CD4-positive, alpha-beta T cell treated with Interleukin-2 at 100 ng/mL for 4 hours (primary cell): ENCODE measurements around the gene PCED1B.
A peak's percentile ranks its signal among the peaks of the same experiment; 100 is the strongest.
"Not testable (repeated sequence)": the region's sequence is repeated elsewhere in the genome, so short reads cannot be mapped to it uniquely, and the experiment has no call there.

ENCODE experiments used
- DNase-seq: peaks from one replicate; pipeline ENCODE4 v3.0.0-alpha.2; 2020; ENCODE audit warnings: low spot score

The PCED1B gene

DNA sequence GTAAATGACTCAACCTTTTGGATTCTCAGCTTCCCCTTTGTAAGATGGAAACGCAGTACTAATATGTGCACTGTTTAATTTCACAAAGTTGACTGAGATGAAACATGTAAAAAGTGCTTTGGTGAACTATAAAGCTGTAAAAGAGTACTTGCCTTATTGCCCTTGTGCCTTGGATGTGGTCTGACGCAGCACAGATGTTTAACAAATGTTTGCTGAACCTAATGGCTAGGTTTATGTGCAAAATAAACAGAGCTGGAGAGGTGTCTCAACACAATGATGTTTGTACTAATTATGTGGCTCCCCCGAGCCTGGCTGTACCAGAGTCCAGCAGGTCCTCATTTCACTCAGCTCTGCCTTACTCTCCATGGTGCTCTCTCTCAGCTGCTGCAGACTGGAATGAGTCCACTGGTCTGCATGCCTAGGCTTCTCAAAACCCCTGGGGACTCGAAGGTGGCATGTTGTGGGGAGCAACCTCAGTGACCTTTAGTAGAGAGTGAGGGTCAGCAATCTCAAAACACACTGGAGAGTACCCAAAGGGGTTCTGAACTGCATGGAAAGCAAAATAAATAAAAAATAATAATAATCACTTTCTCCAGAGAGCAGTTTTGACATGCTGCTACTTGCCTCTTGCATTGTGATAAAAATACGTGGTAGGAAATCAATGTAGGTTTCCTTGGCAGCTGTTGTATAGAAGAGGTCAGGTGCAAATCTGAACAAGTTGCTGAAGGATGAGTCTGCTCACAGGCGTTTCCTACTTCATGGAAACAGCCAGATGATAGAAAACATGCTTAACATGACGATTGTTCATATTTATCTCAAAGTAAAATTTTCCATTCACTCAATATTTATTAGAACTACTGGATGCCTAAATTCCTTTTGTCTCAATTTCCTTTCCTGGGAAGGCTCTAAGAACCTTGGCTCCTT, 8.9 kb downstream of the PCED1B start:
- DNase-seq = no peak

DNA sequence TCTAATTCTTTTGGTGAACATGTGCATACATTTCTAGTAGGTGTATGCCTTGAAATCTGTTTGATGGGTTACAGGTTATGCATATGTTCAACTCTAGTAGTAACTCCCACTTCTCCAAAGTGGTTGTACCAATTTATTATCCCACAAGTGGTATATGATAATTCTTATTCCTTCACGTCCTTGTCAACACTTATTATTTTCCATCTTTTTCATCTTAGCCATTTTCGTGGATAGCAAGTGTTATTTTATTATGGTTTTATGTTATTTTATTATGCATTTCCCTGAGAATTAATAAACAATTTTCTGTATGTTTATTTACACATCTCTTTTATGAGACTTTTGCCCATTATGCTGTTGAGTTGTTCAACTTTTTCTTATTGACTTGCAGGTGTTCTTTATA, 11.6 kb downstream of the PCED1B start:
- DNase-seq = no peak

DNA sequence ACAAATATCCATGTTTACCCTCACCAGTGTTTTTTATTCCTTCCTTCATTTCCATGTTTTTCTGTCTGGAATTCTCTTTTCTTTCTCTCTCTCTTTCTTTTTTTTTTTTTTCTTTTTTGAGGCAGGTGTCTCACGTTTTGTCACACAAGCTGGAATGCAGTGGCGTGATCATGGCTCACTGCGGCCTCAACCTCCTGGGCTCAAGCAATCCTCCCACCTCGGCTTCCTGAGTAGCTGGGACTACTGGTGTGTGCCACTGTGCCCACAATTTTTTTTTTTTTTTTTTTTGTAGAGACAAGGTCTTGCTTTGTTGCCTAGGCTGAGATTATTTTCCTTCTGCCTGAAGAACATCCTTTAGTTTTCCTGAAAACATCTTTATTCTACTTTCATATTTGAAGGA, 15.4 kb downstream of the PCED1B start:
- DNase-seq = no peak

DNA sequence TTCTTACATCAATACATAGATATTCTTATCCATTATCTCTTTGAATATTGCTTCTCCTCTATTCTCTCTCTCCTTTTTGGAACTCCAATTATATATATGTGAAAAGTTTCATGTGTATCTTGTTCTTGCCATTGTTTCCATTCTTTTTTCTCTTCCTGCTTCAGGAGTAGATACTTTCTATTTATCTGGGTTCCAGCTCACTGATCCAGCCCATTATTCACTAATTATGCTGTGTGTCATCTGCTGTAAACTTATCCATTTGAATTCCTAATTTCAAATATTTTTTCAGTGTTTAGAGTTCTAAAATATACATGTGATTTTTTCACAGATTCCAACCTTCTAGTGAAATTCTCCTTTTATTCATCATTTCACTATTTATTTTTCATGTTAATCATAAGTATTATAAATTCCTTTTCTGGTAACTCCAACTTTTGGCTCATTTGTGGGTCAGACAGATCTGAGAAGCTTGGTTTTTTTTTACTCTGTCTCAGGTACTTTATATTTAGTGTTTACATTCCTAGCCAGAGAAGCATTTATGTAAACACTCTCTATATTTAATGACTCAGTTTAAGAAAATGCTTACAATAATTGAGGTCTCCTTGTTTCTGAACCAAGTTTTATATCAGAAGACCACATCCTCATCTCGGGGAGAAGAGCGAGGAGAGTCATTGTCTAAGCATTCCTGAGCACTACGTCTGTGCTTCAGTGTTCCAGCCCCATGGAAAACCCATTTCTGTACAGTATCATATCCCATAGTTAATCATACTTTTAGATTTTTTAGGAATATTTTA, 16.2 kb downstream of the PCED1B start:
- no peak for DNase-seq

DNA sequence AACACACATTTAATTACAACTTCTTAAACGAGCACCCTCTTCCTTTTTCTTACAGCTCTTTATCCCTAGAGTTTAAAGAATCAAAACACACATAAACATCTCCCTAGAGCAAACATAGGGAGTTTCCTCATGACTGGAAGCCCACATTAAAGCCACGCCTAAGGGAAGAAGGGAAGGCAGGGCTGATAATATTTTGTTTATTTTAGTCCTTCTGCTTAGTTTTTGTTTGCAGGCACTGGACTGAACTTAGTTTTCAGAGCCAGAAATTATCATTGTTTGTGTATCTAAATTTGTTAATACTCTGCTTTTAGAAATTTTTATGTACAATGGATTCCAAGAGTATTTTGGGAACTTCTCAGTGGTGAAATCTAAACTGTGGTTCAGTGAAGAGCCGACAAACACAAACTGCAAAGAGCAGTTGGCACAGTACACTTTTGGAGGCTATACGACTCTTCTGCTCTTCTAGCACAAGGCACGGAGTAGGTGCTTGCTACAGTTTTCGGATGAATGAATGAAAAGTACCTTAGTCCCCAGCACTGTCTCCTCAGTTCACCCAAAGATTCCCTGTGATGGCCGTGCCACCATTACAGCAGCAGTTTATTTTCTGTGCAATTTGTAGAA, 18.0 kb downstream of the PCED1B start:
- no peak for DNase-seq

DNA sequence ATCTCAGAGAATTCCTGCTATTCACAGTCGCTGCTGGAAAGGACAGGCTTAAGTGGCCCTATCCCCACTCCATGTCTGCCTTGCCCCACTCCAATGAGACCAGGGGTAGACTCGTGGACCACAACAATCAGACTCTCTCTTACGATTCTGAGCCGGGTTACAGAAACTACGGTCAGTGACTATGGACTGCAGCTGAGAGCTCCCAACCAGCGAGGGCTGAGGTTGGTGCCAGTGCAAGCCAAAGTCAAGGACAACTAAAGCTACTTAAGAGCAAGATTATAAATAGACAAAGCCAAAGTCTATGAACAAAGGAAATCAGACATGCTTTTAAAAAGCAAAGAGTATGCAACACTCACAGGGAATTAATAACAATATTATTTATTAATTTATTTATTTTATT, 18.7 kb downstream of the PCED1B start:
- no peak for DNase-seq

DNA sequence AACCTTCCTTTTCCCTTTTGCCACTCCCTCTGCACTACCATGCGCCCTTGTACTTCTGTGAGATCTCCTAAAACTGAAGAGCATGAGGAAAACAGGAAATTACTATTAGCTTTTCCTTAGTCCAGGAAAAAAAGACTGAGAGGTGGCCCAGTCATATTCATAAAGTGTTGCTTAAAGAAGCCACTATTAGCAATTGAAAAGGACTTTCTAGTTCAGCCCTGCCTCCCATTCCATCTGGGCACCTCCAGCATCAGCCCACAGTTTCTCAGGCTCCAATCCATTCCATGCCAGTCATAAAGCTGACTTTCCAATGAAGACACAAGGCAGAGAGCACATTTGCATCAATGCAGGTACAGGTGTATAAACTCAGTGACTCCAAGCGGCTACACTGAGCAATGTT, 20.2 kb downstream of the PCED1B start:
- no peak for DNase-seq

DNA sequence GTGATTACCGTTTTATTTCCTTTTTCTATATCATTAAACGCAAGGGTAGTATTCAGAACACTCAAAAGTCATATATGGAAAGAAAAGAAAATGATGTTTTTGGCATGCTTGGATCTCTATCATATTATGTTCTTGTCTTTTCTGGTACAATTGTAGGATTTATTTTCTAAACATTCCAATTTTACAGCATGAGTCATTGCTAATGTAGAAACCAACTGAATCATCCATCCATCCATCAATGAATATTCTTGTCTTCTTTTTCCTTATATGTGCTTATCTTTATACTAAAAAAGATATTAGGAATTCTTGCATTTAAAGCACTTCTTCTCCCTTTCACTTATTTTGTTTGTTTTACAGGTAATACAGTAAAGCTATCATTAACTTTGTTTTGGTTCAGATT, 20.7 kb downstream of the PCED1B start:
- no peak for DNase-seq

DNA sequence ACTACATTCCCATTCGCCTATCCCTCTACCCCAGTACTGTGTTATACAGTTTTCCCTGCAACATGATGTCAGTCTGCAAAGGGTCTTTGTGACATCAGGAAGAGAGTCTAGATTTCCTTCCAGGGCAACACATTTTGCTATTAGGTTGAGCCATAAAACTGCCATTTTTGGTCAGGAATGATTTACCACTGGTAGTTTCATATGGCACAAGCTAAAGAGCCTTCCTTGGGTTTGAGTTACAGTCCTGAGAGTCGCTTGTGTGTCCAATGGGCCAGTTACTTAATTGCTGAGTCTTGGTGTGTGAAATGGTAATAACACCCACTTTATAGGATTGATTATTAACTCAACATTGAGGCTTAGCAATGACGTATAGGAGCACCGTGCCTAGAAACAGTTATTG, 23.0 kb downstream of the PCED1B start:
- no peak for DNase-seq

DNA sequence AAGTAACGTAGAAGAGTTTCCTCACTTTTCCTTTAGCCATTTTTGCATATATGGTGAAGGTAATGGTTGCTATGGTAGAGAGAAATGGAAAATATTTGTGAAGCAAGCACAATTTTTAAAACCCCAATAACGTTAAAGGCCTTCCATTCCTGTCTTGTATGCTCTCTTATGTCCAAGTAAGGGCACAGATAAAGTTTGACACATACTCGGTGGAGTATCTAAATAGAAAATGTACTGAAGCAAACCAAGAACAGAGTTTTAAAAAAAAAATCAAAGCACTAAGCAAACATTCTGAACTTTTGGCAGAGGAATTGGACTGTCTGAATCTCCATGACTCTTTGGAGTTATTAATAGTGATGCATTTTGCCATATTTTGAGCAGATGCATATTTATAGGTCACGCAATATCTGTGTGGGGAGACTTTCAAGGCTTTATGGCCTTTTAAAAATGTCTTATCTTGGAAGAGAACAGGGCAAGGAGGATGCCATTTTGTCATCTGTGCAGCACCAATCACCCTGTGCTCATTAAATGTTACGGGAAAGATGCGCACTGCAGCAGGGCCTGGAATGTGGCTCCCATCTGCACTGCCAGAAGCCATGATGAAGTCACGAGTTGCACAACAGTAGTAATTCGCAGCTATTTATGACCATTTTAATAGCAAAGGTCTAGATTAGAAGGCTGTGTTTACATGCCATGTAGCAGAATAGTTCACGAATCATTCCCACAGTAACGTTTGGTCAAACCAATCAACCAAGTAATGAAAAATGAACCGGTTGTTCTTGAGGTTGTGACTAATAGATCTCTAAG, 23.6 kb downstream of the PCED1B start:
- no peak for DNase-seq

DNA sequence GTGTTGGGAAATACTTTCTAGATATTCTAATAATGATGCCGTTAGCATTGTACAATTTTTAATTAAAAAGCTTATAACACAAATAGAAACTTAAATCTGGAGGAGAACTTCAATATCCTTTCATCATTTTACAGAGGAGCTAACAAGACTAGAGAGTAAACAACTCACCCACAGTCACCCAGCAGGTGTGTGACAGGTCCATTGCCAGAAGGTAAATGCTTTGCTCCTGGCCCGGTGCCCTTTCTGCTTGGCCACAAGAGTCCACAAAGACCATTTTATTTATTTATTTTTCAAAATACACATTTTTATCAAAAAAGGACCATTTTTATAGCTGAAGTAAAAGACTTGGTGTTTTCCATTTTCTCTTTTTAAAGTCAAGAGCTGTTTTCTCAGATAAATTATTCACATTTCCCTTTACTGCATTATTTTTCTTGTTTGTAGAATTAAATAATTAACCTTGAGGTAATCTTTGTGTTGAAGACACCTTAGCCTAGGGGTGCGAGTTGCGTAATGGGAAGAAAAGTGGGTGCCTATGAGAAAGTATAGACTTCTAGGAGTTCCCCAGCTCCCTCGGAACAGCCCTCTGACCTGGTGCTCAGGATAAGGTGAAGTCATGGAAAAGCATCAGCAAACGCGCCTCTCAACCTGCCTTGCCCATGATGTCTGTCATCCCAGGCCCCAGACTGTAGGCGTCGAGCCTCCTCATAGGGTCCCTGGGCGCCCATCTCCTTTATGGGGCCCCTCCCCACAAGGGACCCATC, 26.7 kb downstream of the PCED1B start:
- no peak for DNase-seq

DNA sequence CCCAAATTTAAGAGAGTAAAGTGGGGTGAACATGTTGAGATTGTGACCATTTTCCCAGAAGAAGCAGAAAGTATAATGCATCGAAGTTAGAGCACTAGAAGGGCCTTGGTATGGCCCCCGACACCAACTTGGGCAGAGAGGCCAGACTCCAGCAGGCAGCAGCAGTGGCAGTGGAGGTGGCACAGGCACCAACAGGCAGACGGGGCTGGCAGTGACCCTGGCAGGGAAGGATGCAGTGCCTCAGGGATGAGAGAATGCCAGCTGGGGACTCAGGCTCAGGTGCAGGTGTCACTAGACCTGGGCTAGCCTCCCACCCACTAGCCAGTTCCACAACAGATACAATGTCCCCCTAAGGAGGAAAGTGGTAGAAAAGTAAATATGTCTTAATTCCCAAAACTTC, 28.0 kb downstream of the PCED1B start:
- no peak for DNase-seq

DNA sequence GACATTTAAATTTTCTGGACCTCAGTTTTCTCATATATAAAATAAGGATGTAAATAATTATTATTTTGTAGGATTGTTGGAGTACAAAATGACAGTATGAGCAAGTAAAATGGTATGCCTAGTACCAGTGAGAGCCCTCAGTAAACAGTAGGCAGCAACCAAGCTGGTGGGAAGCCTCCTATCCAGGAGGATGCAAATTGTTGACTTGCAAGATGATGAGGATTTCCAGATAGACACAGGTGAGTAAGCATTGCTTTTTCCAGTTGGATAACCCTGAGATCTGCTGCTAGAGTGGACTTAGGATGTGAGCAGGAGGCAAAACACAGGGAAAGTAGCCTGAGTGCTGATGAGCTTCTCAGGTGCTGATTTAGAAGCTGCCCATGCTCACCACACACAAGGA, 28.5 kb downstream of the PCED1B start:
- no peak for DNase-seq

DNA sequence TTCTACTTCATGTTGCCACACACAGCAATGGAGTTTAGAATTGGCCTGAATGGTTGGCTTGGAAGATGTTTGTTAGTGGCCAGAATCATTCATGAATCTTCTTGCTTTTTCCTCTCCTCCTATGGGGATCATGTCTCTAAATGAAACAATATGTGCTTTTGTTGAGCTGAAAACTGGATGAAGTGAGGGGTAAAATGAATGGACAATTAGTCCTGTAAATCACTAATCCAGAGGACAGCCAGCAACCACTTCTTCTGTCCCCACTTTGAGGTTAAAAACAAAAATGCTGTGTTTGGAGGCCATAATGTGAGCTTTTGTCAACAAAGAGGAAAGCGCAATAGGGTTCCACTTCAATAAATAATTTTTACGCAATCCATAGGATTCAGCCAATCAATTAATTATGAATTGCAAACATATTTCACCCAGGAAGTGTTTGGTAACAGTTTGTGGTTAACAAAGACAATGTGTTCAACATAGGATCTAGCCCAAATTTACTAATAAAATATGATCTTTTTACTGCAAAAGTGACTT, 30.7 kb downstream of the PCED1B start:
- no peak for DNase-seq

DNA sequence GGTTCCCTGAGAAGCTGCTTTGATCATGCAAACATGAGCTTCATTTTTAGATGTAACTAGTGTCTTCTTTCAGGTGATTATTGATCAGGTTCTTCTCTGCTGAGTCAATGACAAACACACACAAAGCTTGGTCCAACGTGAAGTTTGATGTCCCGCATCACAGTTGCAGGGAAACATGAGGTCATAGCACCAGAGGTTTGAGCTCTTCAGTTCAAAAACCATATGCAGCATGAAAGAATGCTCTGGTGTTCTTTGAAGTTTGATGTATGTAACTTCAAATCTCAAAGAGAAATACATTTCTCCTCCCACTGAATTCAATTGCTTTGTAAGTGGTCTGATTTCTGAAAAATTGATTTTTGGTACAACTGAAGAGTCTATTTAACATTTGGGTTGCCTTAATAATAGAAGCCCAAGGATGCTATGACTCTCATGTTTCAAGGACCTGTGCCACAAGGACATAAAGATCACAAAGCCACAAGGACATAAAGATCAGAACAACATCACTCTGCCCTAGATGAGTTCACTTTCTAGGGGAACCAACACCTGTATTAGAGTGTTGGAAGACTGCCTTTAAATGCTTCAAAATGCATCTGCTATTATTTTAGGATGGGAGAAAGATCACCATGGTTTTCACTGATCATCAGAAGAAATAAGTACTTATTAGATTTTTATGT, 31.4 kb downstream of the PCED1B start:
- DNase-seq = peak; percentile 5

DNA sequence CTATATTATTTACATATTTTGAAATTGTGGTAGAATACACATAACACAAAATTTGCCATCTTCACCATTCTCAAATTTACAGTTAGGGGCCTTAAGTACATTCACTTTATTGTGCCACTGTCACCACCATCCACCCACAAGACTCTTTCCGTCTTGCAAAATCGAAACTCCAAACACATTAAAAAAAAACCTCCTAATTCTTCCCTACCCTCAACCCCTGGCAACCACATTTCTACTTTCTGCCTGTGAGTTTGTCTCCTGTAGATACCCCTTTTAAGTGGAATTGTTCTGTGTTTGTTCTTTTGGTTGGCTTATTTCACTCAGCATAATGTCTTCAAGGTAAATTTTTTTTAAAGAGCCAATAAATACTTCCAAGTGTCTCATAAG, 32.0 kb downstream of the PCED1B start:
- peak; percentile 18 for DNase-seq

DNA sequence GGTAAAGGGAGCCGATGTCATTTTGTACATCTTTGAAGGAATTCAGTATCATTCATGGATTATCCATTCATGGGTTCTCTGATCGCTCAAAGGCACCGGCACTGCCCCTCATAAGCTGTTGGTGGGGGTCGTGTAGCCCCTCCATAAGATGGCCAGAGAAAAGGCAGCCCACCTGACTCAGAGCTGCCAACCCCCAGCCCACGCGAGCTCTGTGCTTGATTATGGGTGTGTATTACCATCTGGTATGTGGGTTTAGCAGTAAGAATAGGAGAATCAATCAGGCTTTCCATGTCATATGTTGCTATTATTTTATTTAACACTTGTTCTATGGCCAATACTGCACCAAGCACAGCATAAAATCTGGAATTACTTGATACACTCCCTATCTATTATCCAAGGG, 32.4 kb downstream of the PCED1B start:
- no peak for DNase-seq

DNA sequence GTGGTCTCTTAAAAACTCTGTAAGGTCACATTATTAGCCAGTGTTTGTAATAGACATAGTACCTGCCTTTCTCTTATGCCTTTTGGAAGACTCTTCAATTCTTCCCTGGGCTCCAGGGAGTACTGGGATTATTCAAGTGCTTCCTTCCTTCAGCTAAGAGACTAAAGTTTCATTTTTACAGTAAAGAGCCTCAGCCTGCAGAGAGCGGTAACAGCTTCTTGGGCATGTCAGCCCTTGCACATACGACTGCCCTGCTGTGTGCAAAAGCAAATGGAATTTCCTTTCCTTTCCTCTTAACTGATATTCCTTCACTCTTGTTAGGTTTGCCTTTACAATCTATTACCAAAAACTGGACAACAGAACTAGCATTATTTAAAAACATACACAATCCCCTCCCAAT, 33.3 kb downstream of the PCED1B start:
- no peak for DNase-seq

DNA sequence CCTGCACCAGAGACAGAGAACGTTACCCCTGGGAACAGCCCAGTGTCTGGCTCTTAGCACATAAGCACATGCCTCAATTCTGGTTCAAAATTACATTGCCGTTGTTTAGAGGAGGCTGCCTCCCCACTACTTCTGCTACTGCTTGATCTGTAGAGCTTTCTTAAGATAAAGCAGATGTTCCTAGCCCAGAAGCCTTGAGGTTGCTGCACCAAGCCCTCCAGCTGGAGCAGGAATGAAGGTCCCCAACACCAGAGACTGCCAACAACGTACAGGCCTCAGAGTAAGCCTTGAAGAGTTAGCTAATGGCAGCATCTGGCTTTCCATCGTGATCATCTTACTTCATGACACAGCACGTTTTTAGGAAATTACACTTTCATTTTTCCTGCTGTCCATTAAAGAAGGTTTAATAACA, 35.1 kb downstream of the PCED1B start:
- no peak for DNase-seq

DNA sequence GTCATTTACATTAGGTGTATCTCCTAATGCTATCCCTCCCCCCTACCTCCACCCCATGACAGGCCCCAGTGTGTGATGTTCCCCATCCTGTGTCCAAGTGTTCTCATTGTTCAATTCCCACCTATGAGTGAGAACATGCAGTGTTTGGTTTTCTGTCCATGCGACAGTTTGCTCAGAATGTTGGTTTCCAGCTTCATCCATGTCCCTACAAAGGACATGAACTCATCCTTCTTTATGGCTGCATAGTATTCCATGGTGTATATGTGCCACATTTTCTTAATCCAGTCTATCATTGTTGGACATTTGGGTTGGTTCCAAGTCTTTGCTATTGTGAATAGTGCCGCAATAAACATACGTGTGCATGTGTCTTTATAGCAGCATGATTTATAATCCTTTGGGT, 37.9 kb downstream of the PCED1B start:
- DNase-seq = not testable (repeated sequence)
